Measurements from ENCODE around the gene CNTNAP2. TPM values are rescaled to one million over a fixed set of nuclear protein-coding genes. Genes with fewer than 3 reads are reported as not detected.

Gene CNTNAP2
- total and polyA plus RNA-seq, 7 donors, result 0.60 to 2.4 (median 1.7) TPM

- intact Hi-C loops (cut with DNase I), result no loop called here
- TF ChIP-seq POLR2A (IDR thresholded peaks at IDR 0.05), result no peak
- no peak for TF ChIP-seq CTCF (IDR thresholded peaks at IDR 0.05)
- no peak for TF ChIP-seq EP300 (IDR thresholded peaks at IDR 0.05)
- no peak for TF ChIP-seq POLR2AphosphoS5 (IDR thresholded peaks at IDR 0.05)
- Histone ChIP-seq H3K27ac (no peak overlapping the region), H3K36me3 (no peaks in the 10 kb centered on the region), H3K9me3 (no peaks in the 10 kb centered on the region), H3K27me3 (no peaks in the 10 kb centered on the region), H3K4me1 (no peaks in the 10 kb centered on the region), H3K4me3 (no peak overlapping the region)
- WGBS, 2 donors, result 75 to 83% methylated on average over 3 of the region's 3 CpGs
- no peak for DNase-seq
Measured at GRCh38 chr7:146645383-146645976, 528.9 kb downstream of the CNTNAP2 start.

GRCh38 chr7:146647445-146647844, 530.8 kb downstream of the CNTNAP2 start:
- H3K9me3 ChIP-seq, result no peaks in the 10 kb centered on the region
- H3K36me3 ChIP-seq, result no peaks in the 10 kb centered on the region
- no peak for DNase-seq
- WGBS, 2 donors, result 41 to 54% methylated on average over 2 of the region's 2 CpGs
- TF ChIP-seq EP300 (IDR thresholded peaks at IDR 0.05), result no peak
- no peak for TF ChIP-seq CTCF (IDR thresholded peaks at IDR 0.05)
- TF ChIP-seq POLR2A (IDR thresholded peaks at IDR 0.05), result no peak
- TF ChIP-seq POLR2AphosphoS5 (IDR thresholded peaks at IDR 0.05), result no peak
- H3K4me3 ChIP-seq, result no peak overlapping the region
- no peak overlapping the region for H3K27ac ChIP-seq
- intact Hi-C loops (cut with DNase I), result no loop called here
- no peaks in the 10 kb centered on the region for H3K4me1 ChIP-seq
- no peaks in the 10 kb centered on the region for H3K27me3 ChIP-seq

DNA sequence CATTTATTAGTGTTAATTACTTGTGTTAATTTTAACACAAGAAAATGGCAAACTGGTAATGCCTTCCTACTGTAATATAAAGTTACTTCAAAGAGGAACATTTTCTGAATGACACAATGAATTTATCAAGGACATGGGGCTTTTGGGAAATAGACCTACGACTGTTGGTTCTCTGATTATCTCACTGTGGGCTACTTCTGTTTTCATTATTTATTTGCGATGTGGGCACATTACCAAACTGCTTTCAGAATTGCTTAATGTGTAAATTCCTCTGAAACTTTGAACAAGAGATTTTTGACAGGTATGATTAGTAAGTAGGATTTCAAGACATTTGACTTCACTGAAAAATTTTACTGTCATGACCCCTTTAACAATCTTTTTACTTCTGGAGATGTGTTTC, 535.6 kb downstream of the CNTNAP2 start:
- Histone ChIP-seq H3K9me3 (peaks cover 0 to 3% (median 0%) of the 10 kb centered on the region in 4 donors), H3K4me3 (no peak overlapping the region), H3K27ac (no peak overlapping the region), H3K27me3 (no peaks in the 10 kb centered on the region), H3K36me3 (no peaks in the 10 kb centered on the region), H3K4me1 (no peaks in the 10 kb centered on the region)
- TF ChIP-seq POLR2A (IDR thresholded peaks at IDR 0.05), result no peak
- no peak for TF ChIP-seq EP300 (IDR thresholded peaks at IDR 0.05)
- TF ChIP-seq POLR2AphosphoS5 (IDR thresholded peaks at IDR 0.05), result no peak
- no peak for TF ChIP-seq CTCF (IDR thresholded peaks at IDR 0.05)
- intact Hi-C loops (cut with DNase I), result no loop called here
- WGBS, 2 donors, result 62 to 71% methylated on average over 2 of the region's 2 CpGs
- DNase-seq, result no peak

DNA sequence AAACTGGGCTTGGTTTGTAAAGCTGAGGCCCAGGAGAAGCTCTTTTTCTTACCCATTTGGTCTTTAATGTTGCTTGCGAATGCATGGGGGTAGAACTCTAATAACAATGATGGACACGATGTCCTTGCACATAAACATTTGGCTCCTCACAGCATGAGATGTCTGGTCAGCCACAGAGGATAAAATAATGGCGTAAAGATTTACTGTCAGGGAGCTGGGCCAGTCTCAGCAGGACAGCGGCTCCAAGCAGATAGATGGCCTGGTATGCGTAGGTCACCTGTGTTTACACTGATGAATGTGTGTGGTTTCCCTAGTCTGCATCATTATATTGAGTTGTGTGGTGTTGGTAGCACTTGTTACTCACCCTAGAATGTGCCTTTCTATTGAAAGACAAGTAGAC, 537.4 kb downstream of the CNTNAP2 start:
- TF ChIP-seq POLR2A (IDR thresholded peaks at IDR 0.05) (no peak), POLR2AphosphoS5 (IDR thresholded peaks at IDR 0.05) (no peak), CTCF (IDR thresholded peaks at IDR 0.05) (no peak), EP300 (IDR thresholded peaks at IDR 0.05) (no peak)
- Histone ChIP-seq H3K4me1 (no peaks in the 10 kb centered on the region), H3K36me3 (no peaks in the 10 kb centered on the region), H3K9me3 (peaks cover 0 to 3% (median 0%) of the 10 kb centered on the region in 4 donors), H3K27me3 (no peaks in the 10 kb centered on the region), H3K27ac (no peak overlapping the region), H3K4me3 (no peak overlapping the region)
- WGBS, 2 donors, result 58 to 68% methylated on average over 5 of the region's 5 CpGs
- DNase-seq, result no peak
- intact Hi-C loops (cut with DNase I), result no loop called here
